Liver (tissue), 9 donors: Measurements from ENCODE around the gene PRAF2. TPM values are rescaled to one million over a fixed set of nuclear protein-coding genes. Genes with fewer than 3 reads are reported as not detected.

Experiments used
- DNase-seq: peaks from one replicate; pipeline ENCODE4 v3.0.0-alpha.2; 2017; ENCODE audit warnings: low spot score
- H3K27ac ChIP-seq, 2 donors: one replicate each; pipeline ENCODE4 v1.7.0; 2013; ENCODE audit warnings: inconsistent platforms in 2 of 2, low read length in 2 of 2, control low read depth in 1 of 2, low read depth in 1 of 2, mild to moderate bottlenecking in 1 of 2
- H3K27me3 ChIP-seq, 4 donors: one replicate each; pipeline versions ENCODE4 v1.6.1 to v1.7.0; 2013; ENCODE audit warnings: low read length in 3 of 4, inconsistent platforms in 1 of 4, mild to moderate bottlenecking in 1 of 4, moderate library complexity in 1 of 4; ENCODE audit not compliant: control insufficient read depth in 4 of 4, insufficient read depth in 4 of 4
- H3K36me3 ChIP-seq, 4 donors: one replicate each; pipeline versions ENCODE4 v1.6.1 to v1.7.0; 2013; ENCODE audit warnings: low read length in 3 of 4, mild to moderate bottlenecking in 3 of 4, low read depth in 1 of 4, moderate library complexity in 1 of 4; ENCODE audit not compliant: control insufficient read depth in 4 of 4, insufficient read depth in 3 of 4
- H3K4me1 ChIP-seq, 4 donors: one replicate each; pipeline versions ENCODE4 v1.6.1 to v1.7.0; 2013; ENCODE audit warnings: low read length in 3 of 4, mild to moderate bottlenecking in 3 of 4, moderate library complexity in 1 of 4; ENCODE audit not compliant: control insufficient read depth in 4 of 4, insufficient read depth in 4 of 4
- H3K4me3 ChIP-seq, 3 donors: one replicate each; pipeline versions ENCODE4 v1.6.1 to v1.7.0; 2013; ENCODE audit warnings: low read length in 3 of 3, control low read depth in 1 of 3, low read depth in 1 of 3, mild to moderate bottlenecking in 1 of 3
- H3K9ac ChIP-seq, 2 donors: one replicate each; pipeline ENCODE4 v1.7.0; 2013; ENCODE audit warnings: low read length in 2 of 2, mild to moderate bottlenecking in 2 of 2, moderate library complexity in 2 of 2, control low read depth in 1 of 2, low read depth in 1 of 2
- H3K9me3 ChIP-seq, 4 donors: one replicate each; pipeline versions ENCODE4 v1.6.1 to v1.7.0; 2013; ENCODE audit warnings: low read length in 3 of 4; ENCODE audit not compliant: control insufficient read depth in 4 of 4
- ATF3 ChIP-seq: IDR thresholded peaks from 2 replicates; pipeline ENCODE4 v1.6.1; 2016; ENCODE audit warnings: antibody characterized with exemption
- FOXA1 ChIP-seq: IDR thresholded peaks from 2 replicates; pipeline ENCODE4 v1.6.1; 2016; ENCODE audit warnings: antibody characterized with exemption
- FOXA2 ChIP-seq: IDR thresholded peaks from 2 replicates; pipeline ENCODE4 v1.6.1; 2016; ENCODE audit warnings: antibody characterized with exemption
- GABPA ChIP-seq, 2 donors: IDR thresholded peaks in 1 of 2; conservative IDR thresholded peaks in 1 of 2; 2 replicates each; pipeline ENCODE4 v1.6.1; 2016; ENCODE audit warnings: antibody characterized with exemption in 2 of 2, mild to moderate bottlenecking in 1 of 2, moderate library complexity in 1 of 2
- HNF4A ChIP-seq, 2 donors: conservative IDR thresholded peaks; 2 replicates each; pipeline ENCODE4 v1.6.1; 2016; ENCODE audit warnings: antibody characterized with exemption in 2 of 2, mild to moderate bottlenecking in 2 of 2
- MAX ChIP-seq: IDR thresholded peaks from 2 replicates; pipeline ENCODE4 v1.6.1; 2016; ENCODE audit warnings: antibody characterized with exemption
- NR2F2 ChIP-seq: IDR thresholded peaks from 2 replicates; pipeline ENCODE4 v1.6.1; 2016; ENCODE audit warnings: antibody characterized with exemption
- RAD21 ChIP-seq, 2 donors: IDR thresholded peaks; 2 replicates each; pipeline ENCODE4 v1.6.1; 2016; ENCODE audit warnings: antibody characterized with exemption in 2 of 2, mild to moderate bottlenecking in 2 of 2
- REST ChIP-seq: IDR thresholded peaks from 2 replicates; pipeline ENCODE4 v1.6.1; 2016; ENCODE audit warnings: antibody characterized with exemption, mild to moderate bottlenecking
- RXRA ChIP-seq, 2 donors: IDR thresholded peaks; 2 replicates each; pipeline ENCODE4 v1.6.1; 2017 to 2018; ENCODE audit warnings: antibody characterized with exemption in 2 of 2, mild to moderate bottlenecking in 1 of 2
- SP1 ChIP-seq: IDR thresholded peaks from 2 replicates; pipeline ENCODE4 v1.6.1; 2018; ENCODE audit warnings: antibody characterized with exemption, mild to moderate bottlenecking
- TAF1 ChIP-seq: conservative IDR thresholded peaks from 2 replicates; pipeline ENCODE4 v1.6.1; 2016; ENCODE audit warnings: antibody characterized with exemption, mild to moderate bottlenecking
- YY1 ChIP-seq: IDR thresholded peaks from 2 replicates; pipeline ENCODE4 v1.6.1; 2016; ENCODE audit warnings: antibody characterized with exemption, mild to moderate bottlenecking
- WGBS: extraction: QIAGEN DNeasy Blood & Tissue Kit; methylation state at CpG from one replicate; pipeline ENCODE4 v1.1.7; 2013; 5-methylcytosine and 5-hydroxymethylcytosine counted together
- polyA plus RNA-seq, 2 donors: library from polyadenylated mRNA; stranded (reverse) in 1 of 2; unstranded in 1 of 2; fragments of 200-250 nt in 1 of 2; fragments of >200 nt in 1 of 2; fragmentation: Nextera tagmentation in 1 of 2; extraction: Ambion mirVana in 1 of 2; gene quantifications; one replicate each; pipeline versions ENCODE4 v1.2.1 to v1.2.3, GENCODE V29; 2013 to 2015
- total RNA-seq, 2 donors: library from RNA; depleted of rRNA; stranded (reverse); fragments of >200 nt; gene quantifications; one replicate each; pipeline ENCODE4 v1.2.3, GENCODE V29; 2014
- donor health status: healthy.
- donor health status: healthy.
- donor health status: healthy.
- donor health status: healthy.
- donor health status: healthy.

Gene PRAF2
- total and polyA plus RNA-seq, 4 donors = 1.4 to 8.2 (median 3.9) TPM

- Histone ChIP-seq H3K4me3 (peak overlapping the region; percentile 15 to 43 (median 18)), H3K36me3 (no peaks in the 10 kb centered on the region), H3K4me1 (peaks cover 3 to 16% (median 10%) of the 10 kb centered on the region in 4 donors), H3K27ac (peak overlapping the region; percentile 87 to 96), H3K9ac (peak overlapping the region in 1 of 2 donors; percentile 4), H3K27me3 (no peaks in the 10 kb centered on the region), H3K9me3 (no peaks in the 10 kb centered on the region)
- TF ChIP-seq REST = no peak
- TF ChIP-seq NR2F2 = no peak
- TF ChIP-seq TAF1 = no peak
- TF ChIP-seq FOXA2 = no peak
- no peak for TF ChIP-seq GABPA (IDR thresholded peaks at IDR 0.05 in 1 of 2, conservative IDR thresholded peaks at IDR 0.05 in 1 of 2)
- TF ChIP-seq FOXA1 = no peak
- no peak for TF ChIP-seq ATF3
- 11% methylated on average over 9 of the region's 9 CpGs for whole genome bisulfite sequencing
- DNase-seq = no peak
Observed at GRCh38 chrX:49101629-49101984, 27.8 kb upstream of the PRAF2 start.

- Histone ChIP-seq H3K9me3 (no peaks in the 10 kb centered on the region), H3K27ac (peak overlapping the region; percentile 87 to 96), H3K4me3 (peak overlapping the region; percentile 59 to 87 (median 59)), H3K27me3 (no peaks in the 10 kb centered on the region), H3K36me3 (no peaks in the 10 kb centered on the region), H3K9ac (peak overlapping the region; percentile 49 to 92), H3K4me1 (peaks cover 3 to 16% (median 10%) of the 10 kb centered on the region in 4 donors)
- TF ChIP-seq MAX (no peak), RAD21 (IDR thresholded peaks at IDR 0.05) (peak in 1 of 2 donors; percentile 3), HNF4A (conservative IDR thresholded peaks at IDR 0.05) (peak; percentile 21 to 33), RXRA (IDR thresholded peaks at IDR 0.05) (peak; percentile 32 to 49), REST (peak; percentile 47), SP1 (peak; percentile 89), TAF1 (peak; percentile 67), FOXA2 (no peak), YY1 (peak; percentile 60)
- under 1% methylated on average over 74 of the region's 74 CpGs for WGBS
- peak; percentile 89 for DNase-seq
Observed at GRCh38 chrX:49100704-49101628, 27.2 kb upstream of the PRAF2 start.
